GM19035 (cell line): ENCODE data around the gene NSFL1C.
A peak's percentile ranks its signal among the peaks of the same experiment; 100 is the strongest.
"Not testable (repeated sequence)": the region's sequence is repeated elsewhere in the genome, so short reads cannot be mapped to it uniquely, and the experiment has no call there.

Experiments
- ATAC-seq: cut with Tn5 transposase; IDR thresholded peaks from one replicate; pipeline ENCODE4 v1.9.1; 2021; ENCODE audit not compliant: unreplicated experiment

Gene NSFL1C

GRCh38 chr20:1466211-1467081 lies at the start of gene NSFL1C:
Gene NSFL1C (minus strand): TSS chr20:1466849. CDS start chr20:1466824, 25 bp downstream.
- ATAC-seq = peak; percentile 92

DNA sequence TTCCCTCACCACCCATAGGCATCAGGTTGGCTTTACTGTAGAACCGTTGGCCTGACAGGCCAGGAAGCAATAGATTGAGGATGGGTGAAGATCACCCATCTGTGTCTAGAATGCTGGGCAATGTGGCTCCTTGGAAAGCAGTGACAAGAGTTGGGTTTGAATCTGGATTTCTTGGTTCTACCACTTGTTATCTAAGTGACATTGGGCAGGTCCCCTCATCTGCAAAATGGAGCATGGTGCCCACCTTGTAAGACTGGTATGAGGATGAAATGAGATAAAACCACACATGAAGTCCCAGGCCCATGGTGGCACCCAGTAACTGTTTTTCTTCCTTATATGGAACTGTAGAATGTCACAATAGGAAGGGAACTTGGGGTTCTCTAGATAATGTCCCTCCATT lies 47.2 kb upstream of the NSFL1C start:
- ATAC-seq = no peak

- no peak for ATAC-seq
Measured at GRCh38 chr20:1509237-1509636, 42.6 kb upstream of the NSFL1C start.

DNA sequence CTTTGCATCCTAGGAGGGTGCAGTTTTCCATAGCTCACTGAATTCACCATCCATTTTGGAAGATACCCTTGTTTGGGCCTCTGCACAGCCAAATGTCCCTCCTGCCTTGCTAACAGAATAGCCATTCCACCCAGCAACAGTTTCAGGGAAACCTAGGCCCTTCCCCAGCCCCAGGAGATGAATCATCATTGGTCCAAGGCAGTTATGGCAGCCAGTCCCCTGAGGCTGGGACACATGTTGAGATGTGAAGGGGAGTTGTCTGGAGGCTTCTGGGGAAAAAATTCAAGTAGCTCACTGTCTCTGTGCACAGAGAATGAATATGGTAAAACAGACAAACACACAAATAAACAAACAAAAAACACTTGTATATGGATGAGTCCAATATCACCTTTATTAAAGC lies 41.9 kb upstream of the NSFL1C start:
- ATAC-seq = no peak

GRCh38 chr20:1507276-1507675 lies 40.6 kb upstream of the NSFL1C start:
- no peak for ATAC-seq

DNA sequence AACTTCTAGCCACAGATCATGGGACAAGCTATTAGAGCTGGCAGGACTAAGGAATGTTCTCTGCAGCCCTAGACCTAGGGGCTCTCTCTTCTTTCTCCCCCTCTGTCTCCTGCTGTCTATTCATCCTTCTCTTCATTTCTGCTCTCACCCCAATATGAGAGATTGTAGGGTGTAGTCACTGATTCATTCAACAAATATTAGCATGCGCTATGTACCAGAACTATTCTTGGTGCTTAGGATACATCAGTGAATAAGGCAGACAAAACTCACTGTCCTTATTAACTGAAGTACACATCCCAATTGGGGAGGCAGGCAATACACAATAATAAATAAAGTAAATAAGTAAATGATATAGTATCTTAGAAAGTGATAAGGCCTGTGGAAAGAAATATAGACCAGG lies 39.2 kb upstream of the NSFL1C start:
- ATAC-seq = no peak

GRCh38 chr20:1505361-1505760 lies 38.7 kb upstream of the NSFL1C start:
- no peak for ATAC-seq

GRCh38 chr20:1503564-1504227 lies 37.0 kb upstream of the NSFL1C start:
- peak; percentile 98 for ATAC-seq

DNA sequence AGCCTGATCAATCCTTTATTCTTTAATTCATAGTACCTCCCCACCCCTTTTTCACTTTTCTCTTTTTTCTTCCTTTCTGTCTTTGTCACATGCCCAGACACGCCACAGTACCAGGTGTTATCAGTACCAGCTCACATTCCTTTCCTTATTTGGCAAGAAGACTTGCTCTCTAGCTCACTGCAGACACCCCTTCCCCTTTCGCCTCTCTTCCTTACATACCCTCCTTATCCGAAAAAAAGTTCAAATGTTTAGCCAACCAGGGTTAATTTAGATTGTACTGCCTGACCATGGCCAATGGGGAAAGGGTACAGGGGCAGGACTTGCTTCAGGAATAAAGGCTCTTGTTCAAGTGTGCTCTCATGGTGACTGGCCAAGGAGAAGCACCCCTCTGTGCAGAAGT lies 33.8 kb upstream of the NSFL1C start:
- ATAC-seq = no peak

GRCh38 chr20:1499528-1500420 lies 33.1 kb upstream of the NSFL1C start:
- ATAC-seq = no peak

- not testable (repeated sequence) for ATAC-seq
Measured at GRCh38 chr20:1497371-1497770, 30.7 kb upstream of the NSFL1C start.

DNA sequence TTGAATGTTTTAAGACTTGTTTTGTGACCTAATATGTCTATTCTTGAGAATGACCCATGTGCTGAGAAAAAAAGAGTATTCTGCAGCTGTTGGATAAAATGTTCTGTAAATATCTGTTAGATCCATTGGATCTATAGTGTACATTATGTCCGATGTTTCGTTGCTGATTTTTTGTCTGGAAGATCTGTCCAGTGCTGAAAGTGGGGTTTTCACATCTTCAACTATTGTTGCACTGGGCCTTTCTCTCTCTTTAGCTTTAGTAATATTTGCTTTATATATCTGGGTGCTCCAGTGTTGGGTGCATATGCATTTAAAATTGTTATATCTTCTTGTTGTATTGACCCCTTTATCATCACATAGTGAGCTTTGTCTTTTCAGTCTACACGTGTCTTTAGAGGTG lies 30.3 kb upstream of the NSFL1C start:
- ATAC-seq = no peak

DNA sequence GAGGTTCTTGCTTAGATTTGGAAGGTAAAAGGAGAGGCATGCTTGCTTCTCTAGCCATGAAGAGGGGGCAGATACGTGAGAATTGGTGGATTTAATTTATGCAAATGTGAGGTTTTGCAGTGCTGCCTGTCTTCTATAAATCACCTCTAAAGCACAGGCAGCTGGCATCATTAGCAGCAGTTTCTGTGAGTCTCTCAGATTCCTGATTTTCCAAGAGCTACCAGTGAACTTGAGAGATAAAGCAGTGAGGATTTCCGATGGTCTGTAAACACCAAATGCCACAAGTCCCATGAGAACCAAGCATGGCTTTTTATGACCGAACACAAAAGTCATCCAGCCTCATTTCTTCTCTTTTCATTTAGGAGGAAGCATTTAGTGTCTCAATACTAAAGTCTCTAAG lies 27.8 kb upstream of the NSFL1C start:
- ATAC-seq = no peak

DNA sequence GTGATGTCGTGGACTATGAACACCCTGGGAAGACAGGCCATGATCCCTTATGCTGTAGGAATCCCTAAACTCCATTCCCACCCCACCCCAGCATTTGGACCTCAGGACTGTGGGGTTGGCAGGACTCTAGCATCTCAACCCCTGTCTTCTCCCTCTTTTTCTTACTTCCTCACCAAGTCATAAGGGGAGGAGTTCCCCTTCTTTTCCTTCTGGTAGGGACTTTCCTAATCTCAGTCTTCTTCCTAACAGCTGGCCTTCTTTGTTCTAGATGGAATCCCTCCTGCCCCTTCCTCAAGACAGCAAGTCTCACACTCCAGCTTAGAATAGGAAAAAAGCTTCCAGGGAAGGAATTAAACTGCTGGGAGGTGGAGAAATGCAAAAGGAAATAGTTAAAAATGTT lies 26.9 kb upstream of the NSFL1C start:
- no peak for ATAC-seq

- ATAC-seq = no peak
Measured at GRCh38 chr20:1491860-1492642, 25.4 kb upstream of the NSFL1C start.

- ATAC-seq = no peak
Measured at GRCh38 chr20:1491281-1491840, 24.7 kb upstream of the NSFL1C start, which contains the start of gene SIRPB2. Gene SIRPB2 (minus strand): TSS chr20:1491420. CDS start chr20:1491359, 61 bp downstream.

- ATAC-seq = no peak
Measured at GRCh38 chr20:1490643-1491195, 24.1 kb upstream of the NSFL1C start.

- no peak for ATAC-seq
Measured at GRCh38 chr20:1489764-1490436, 23.3 kb upstream of the NSFL1C start.

DNA sequence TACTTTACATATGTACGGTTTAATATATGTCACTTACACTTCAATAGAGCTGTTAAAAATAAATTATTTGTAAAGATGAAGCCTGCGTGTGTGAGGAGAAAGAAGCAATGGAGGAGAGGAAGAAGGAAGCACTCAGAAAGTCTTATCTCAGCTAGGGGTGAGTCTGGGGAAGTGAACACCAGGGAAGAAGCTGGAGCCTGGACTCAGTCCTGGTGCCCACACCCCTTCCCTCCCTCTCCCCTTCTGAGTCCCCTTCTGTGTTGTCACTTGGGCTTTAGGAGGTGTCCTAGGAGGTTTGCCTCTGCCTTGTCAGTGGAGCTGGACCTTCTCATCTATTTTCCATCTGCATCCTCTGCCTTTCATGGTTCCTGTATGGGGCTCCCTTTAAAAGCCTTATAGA lies 22.7 kb upstream of the NSFL1C start:
- no peak for ATAC-seq
